CD14-positive monocyte (primary cell): ENCODE data around the gene MACROD2. TPM values are rescaled to one million over a fixed set of nuclear protein-coding genes. Genes with fewer than 3 reads are reported as not detected.

Experiments used
- DNase-seq, 3 donors: peaks; one replicate each; pipeline ENCODE4 v3.0.0-alpha.2; 2011 to 2022
- H2AFZ ChIP-seq: 2 replicates; pipeline ENCODE4 v1.6.0; 2012; ENCODE audit warnings: mild to moderate bottlenecking, low read depth, low read length, inconsistent platforms; ENCODE audit not compliant: insufficient read depth, poor library complexity, severe bottlenecking
- H3K27ac ChIP-seq, 2 donors: 1 replicate in 1 of 2; 2 replicates in 1 of 2; pipeline ENCODE4 v1.5.1; 2012 to 2013; ENCODE audit warnings: low read length in 2 of 2, control low read depth in 1 of 2, inconsistent platforms in 1 of 2, low read depth in 1 of 2, mild to moderate bottlenecking in 1 of 2
- H3K27me3 ChIP-seq, 2 donors: one replicate each; pipeline versions ENCODE4 v1.6.0 to v1.6.1; 2011 to 2013; ENCODE audit warnings: low read length in 2 of 2; ENCODE audit not compliant: control insufficient read depth in 2 of 2, insufficient read depth in 2 of 2
- H3K36me3 ChIP-seq, 2 donors: replicated peaks in 1 of 2; 1 replicate in 1 of 2; 2 replicates in 1 of 2; pipeline versions ENCODE4 v1.5.1 to v1.6.1; 2012 to 2013; ENCODE audit warnings: low read length in 2 of 2, control low read depth in 1 of 2, inconsistent platforms in 1 of 2, mild to moderate bottlenecking in 1 of 2; ENCODE audit not compliant: insufficient read depth in 2 of 2, control insufficient read depth in 1 of 2
- H3K4me1 ChIP-seq, 2 donors: 1 replicate in 1 of 2; 2 replicates in 1 of 2; pipeline versions ENCODE4 v1.5.1 to v1.6.1; 2012 to 2013; ENCODE audit warnings: low read length in 2 of 2, control low read depth in 1 of 2, inconsistent platforms in 1 of 2, mild to moderate bottlenecking in 1 of 2, moderate library complexity in 1 of 2; ENCODE audit not compliant: insufficient read depth in 2 of 2, control insufficient read depth in 1 of 2
- H3K4me2 ChIP-seq: replicated peaks from 2 replicates; pipeline ENCODE3; 2012; ENCODE audit warnings: low read length, moderate library complexity, mild to moderate bottlenecking; ENCODE audit not compliant: poor library complexity, severe bottlenecking; ENCODE audit errors: extremely low read depth
- H3K4me3 ChIP-seq, 3 experiments: fragments of 200-600 bp in 1 of 3; sonication (generic) in 1 of 3; replicated peaks in 1 of 3; 1 replicate in 2 of 3; 2 replicates in 1 of 3; pipeline ENCODE4 v1.5.1; 2011 to 2013; ENCODE audit warnings: low read length in 3 of 3, mild to moderate bottlenecking in 3 of 3, control low read depth in 2 of 3, low read depth in 2 of 3, inconsistent platforms in 1 of 3, moderate library complexity in 1 of 3
- H3K79me2 ChIP-seq: 2 replicates; pipeline ENCODE4 v1.6.0; 2012; ENCODE audit warnings: mild to moderate bottlenecking, control low read depth, inconsistent platforms, low read length, moderate library complexity; ENCODE audit not compliant: insufficient read depth
- H3K9ac ChIP-seq: 2 replicates; pipeline ENCODE4 v1.6.0; 2017; ENCODE audit warnings: low read length, mild to moderate bottlenecking; ENCODE audit not compliant: insufficient read depth, poor library complexity, severe bottlenecking
- H3K9me3 ChIP-seq, 2 donors: replicated peaks in 1 of 2; 1 replicate in 1 of 2; 2 replicates in 1 of 2; pipeline versions ENCODE4 v1.5.1 to v1.6.1; 2012 to 2013; ENCODE audit warnings: low read length in 2 of 2, control low read depth in 1 of 2; ENCODE audit not compliant: control insufficient read depth in 1 of 2, insufficient read depth in 1 of 2
- H4K20me1 ChIP-seq: 2 replicates; pipeline ENCODE4 v1.6.0; 2012; ENCODE audit warnings: mild to moderate bottlenecking, low read length, control low read depth, moderate library complexity; ENCODE audit not compliant: insufficient read depth
- H3K27ac Mint-ChIP-seq, 7 donors: one replicate each; pipeline ENCODE4 v1.8.0; 2020; ENCODE audit warnings: mild to moderate bottlenecking in 7 of 7, mixed read lengths in 7 of 7, moderate library complexity in 6 of 7, inconsistent platforms in 2 of 7
- H3K27me3 Mint-ChIP-seq, 3 donors: one replicate each; pipeline ENCODE4 v1.8.0; 2021 to 2022; ENCODE audit warnings: low read depth in 3 of 3, mild to moderate bottlenecking in 3 of 3, mixed read lengths in 3 of 3, moderate library complexity in 3 of 3, inconsistent platforms in 1 of 3
- H3K36me3 Mint-ChIP-seq, 2 donors: one replicate each; pipeline ENCODE4 v1.8.0; 2020; ENCODE audit warnings: mixed read lengths in 2 of 2, inconsistent platforms in 1 of 2, mild to moderate bottlenecking in 1 of 2
- H3K4me1 Mint-ChIP-seq: one replicate; pipeline ENCODE4 v1.8.0; 2020; ENCODE audit warnings: mild to moderate bottlenecking, mixed read lengths
- H3K4me3 Mint-ChIP-seq, 2 donors: one replicate each; pipeline ENCODE4 v1.8.0; 2020; ENCODE audit warnings: mild to moderate bottlenecking in 2 of 2, mixed read lengths in 2 of 2, moderate library complexity in 1 of 2
- H3K9me3 Mint-ChIP-seq, 7 donors: one replicate each; pipeline ENCODE4 v1.8.0; 2020 to 2022; ENCODE audit warnings: mixed read lengths in 7 of 7, mild to moderate bottlenecking in 6 of 7, moderate library complexity in 6 of 7, inconsistent platforms in 2 of 7
- CTCF ChIP-seq: fragments of 200-600 bp; IDR thresholded peaks from one replicate; pipeline ENCODE4 v1.8.0; 2022; ENCODE audit warnings: antibody characterized with exemption, mild to moderate bottlenecking
- WGBS: methylation state at CpG from one replicate; pipeline ENCODE4 v1.1.5; 2013; ENCODE audit warnings: missing lambda C conversion rate; ENCODE audit not compliant: insufficient coverage; 5-methylcytosine and 5-hydroxymethylcytosine counted together
- intact Hi-C, 2 donors: fragments of 100-400 bp; cut with micrococcal nuclease; formaldehyde crosslinking; loops; one replicate each; pipeline versions ENCODE4 v1.15.0 to v1.15.1; 2023
- polyA plus RNA-seq, 3 donors: library from polyadenylated mRNA; depleted of rRNA in 1 of 3; unstranded in 2 of 3; stranded (reverse) in 1 of 3; fragments of 300-500 nt in 2 of 3; fragments of >200 nt in 1 of 3; fragmentation: Illumina TruSeq in 2 of 3; gene quantifications; 1 replicate in 2 of 3; 2 replicates in 1 of 3; pipeline ENCODE4 v1.2.3, GENCODE V29; 2012 to 2021

The MACROD2 gene
- polyA plus RNA-seq, 3 donors = 0.23 TPM; not detected in 2

GRCh38 chr20:15927893-15928650, 1932.8 kb downstream of the MACROD2 start:
- H3K4me2 ChIP-seq = no peak overlapping the region
- Mint-ChIP-seq H3K4me1 (no peaks in the 10 kb centered on the region), H3K27me3 (peaks cover 0 to 3% (median 0%) of the 10 kb centered on the region in 3 donors), H3K27ac (no peak overlapping the region), H3K36me3 (no peaks in the 10 kb centered on the region), H3K9me3 (peaks cover 0 to 6% (median 0%) of the 10 kb centered on the region in 7 donors), H3K4me3 (no peak overlapping the region)
- H3K9me3 ChIP-seq = no peaks in the 10 kb centered on the region
- H3K27ac ChIP-seq = no peak overlapping the region
- no peaks in the 10 kb centered on the region for H3K4me1 ChIP-seq
- no peak for TF ChIP-seq CTCF
- no peaks in the 10 kb centered on the region for H3K36me3 ChIP-seq
- H3K27me3 ChIP-seq = no peaks in the 10 kb centered on the region
- no peaks in the 10 kb centered on the region for H4K20me1 ChIP-seq
- H3K4me3 ChIP-seq = no peak overlapping the region
- no peaks in the 10 kb centered on the region for H3K79me2 ChIP-seq
- 93% methylated on average over 3 of the region's 3 CpGs for whole genome bisulfite sequencing
- no peak overlapping the region for H3K9ac ChIP-seq
- intact Hi-C loops = no loop called here
- no peak overlapping the region for H2AFZ ChIP-seq
- DNase-seq = no peak

GRCh38 chr20:15928946-15929345, 1933.6 kb downstream of the MACROD2 start:
- Histone ChIP-seq H3K4me1 (no peaks in the 10 kb centered on the region), H3K4me3 (no peak overlapping the region), H3K36me3 (no peaks in the 10 kb centered on the region), H3K27me3 (no peaks in the 10 kb centered on the region), H4K20me1 (no peaks in the 10 kb centered on the region), H3K4me2 (no peak overlapping the region), H2AFZ (no peak overlapping the region), H3K9ac (no peak overlapping the region), H3K9me3 (no peaks in the 10 kb centered on the region), H3K79me2 (no peaks in the 10 kb centered on the region), H3K27ac (no peak overlapping the region)
- intact Hi-C loops = no loop called here
- Mint-ChIP-seq H3K27ac (no peak overlapping the region), H3K4me1 (no peaks in the 10 kb centered on the region), H3K4me3 (no peak overlapping the region), H3K27me3 (peaks cover 0 to 3% (median 0%) of the 10 kb centered on the region in 3 donors), H3K9me3 (peaks cover 0 to 5% (median 0%) of the 10 kb centered on the region in 7 donors), H3K36me3 (no peaks in the 10 kb centered on the region)
- DNase-seq = no peak
- TF ChIP-seq CTCF = no peak
